Fibroblast of mammary gland (primary cell): ENCODE data around the gene RPS3.

Source experiments
- DNase-seq: peaks from one replicate; pipeline ENCODE4 v3.0.0-alpha.2; 2010; ENCODE audit warnings: low read depth
- H3K4me3 ChIP-seq: 2 replicates; pipeline ENCODE4 v1.5.1; 2011; ENCODE audit warnings: low read depth, mild to moderate bottlenecking, low read length, moderate library complexity; ENCODE audit not compliant: control insufficient read depth
- CTCF ChIP-seq: conservative IDR thresholded peaks from 2 replicates; pipeline ENCODE4 v1.5.1; 2011; ENCODE audit warnings: low read depth, low read length, inconsistent platforms; ENCODE audit not compliant: control insufficient read depth, insufficient read depth

Gene RPS3

GRCh38 chr11:75434886-75435570, 35.7 kb downstream of the RPS3 start:
- no peak overlapping the region for H3K4me3 ChIP-seq
- no peak for DNase-seq
- no peak for TF ChIP-seq CTCF

- DNase-seq: no peak
- no peak overlapping the region for H3K4me3 ChIP-seq
- no peak for TF ChIP-seq CTCF
Observed at GRCh38 chr11:75435571-75435925, 36.2 kb downstream of the RPS3 start.

GRCh38 chr11:75436806-75437205, 37.5 kb downstream of the RPS3 start:
- TF ChIP-seq CTCF: no peak
- no peak overlapping the region for H3K4me3 ChIP-seq
- no peak for DNase-seq

- DNase-seq: no peak
- H3K4me3 ChIP-seq: no peak overlapping the region
- TF ChIP-seq CTCF: no peak
Observed at GRCh38 chr11:75437966-75438659, 38.8 kb downstream of the RPS3 start.

- H3K4me3 ChIP-seq: no peak overlapping the region
- no peak for TF ChIP-seq CTCF
- no peak for DNase-seq
Observed at GRCh38 chr11:75439026-75439425, 39.7 kb downstream of the RPS3 start.

- no peak for DNase-seq
- H3K4me3 ChIP-seq: no peak overlapping the region
- TF ChIP-seq CTCF: no peak
Observed at GRCh38 chr11:75439495-75440120, 40.3 kb downstream of the RPS3 start.
